ENCODE results near the gene SAMD8.
"Not testable (repeated sequence)": the region's sequence is repeated elsewhere in the genome, so short reads cannot be mapped to it uniquely, and the experiment has no call there.

The SAMD8 gene

DNA sequence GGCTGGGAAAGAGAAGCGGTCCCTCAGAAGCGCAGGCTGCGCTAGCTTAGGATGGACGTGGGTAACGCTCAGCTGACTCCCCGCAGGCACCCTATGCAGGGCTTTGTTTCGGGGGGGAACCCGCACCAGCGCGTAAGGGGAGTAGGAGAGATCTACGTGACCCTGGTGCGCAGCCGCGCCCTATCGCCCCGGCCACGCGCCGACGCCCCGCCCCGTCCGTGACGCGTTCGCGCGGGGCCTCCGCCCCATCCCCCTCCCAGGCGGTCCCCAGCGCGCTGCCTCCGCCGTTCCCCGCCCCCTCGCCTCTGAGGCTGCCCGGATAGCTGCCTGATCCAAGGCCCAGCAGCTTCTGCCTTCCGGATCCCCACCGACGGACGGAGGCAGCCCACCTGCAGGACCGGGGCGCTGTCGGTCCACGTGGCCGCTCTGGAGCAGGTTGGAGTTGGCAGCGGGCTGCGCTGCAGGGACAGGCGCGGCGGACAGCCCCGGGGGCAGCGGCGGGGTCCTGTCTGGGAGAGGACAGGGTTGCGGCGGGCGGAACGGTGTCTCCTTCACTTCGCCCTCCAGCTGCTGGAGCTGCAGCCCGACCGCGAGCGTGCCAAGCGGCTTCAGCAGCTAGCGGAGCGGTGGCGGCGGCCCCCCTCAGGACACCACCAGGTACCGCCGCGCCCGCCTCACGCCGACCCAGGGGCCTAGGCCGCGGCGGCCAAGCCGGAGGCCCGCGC lies 99.0 kb downstream of the SAMD8 start, which contains the start of gene VDAC2:
TSS of gene VDAC2 (plus strand) at position 515 of the 725 bp plus-strand sequence. CDS start 363 bp downstream, outside the sequence.
- in situ Hi-C loops (cut with MboI; ENCODE audit: low sequenced_read_pairs): no loop called here

DNA sequence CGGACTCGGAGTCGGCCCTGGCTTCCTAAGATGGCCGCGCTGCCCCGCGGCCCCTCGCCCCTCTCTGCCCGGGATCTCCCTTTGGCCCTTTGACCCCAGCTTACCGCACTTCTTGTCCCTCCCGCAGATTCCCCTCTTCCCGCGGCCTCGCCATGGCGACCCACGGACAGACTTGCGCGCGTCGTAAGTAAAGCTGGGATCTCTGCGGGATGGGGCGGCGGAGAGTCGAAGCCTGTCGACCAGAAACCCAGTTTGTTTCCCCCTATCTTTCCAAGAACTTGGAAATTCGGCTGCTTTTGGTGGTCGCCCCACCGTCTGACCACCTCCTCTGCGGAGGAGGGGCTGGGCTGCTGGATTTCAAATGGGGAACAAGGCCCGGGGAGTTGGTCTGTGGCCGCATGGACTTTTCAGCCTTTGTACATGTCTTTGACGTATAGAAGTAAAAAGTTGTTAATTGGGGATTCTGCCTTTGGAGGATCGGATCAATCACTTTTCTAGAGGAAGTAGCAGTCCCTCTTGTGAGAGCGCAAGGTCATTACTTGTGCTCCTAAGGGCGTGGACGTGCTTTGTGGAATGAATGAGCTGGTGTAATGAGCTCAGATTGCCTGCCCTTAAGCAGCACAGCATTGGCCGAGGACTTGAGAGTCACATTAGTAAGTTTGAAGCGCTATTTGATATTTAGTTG lies 99.7 kb downstream of the SAMD8 start:
- in situ Hi-C loops (cut with MboI; ENCODE audit: low sequenced_read_pairs): no loop called here

DNA sequence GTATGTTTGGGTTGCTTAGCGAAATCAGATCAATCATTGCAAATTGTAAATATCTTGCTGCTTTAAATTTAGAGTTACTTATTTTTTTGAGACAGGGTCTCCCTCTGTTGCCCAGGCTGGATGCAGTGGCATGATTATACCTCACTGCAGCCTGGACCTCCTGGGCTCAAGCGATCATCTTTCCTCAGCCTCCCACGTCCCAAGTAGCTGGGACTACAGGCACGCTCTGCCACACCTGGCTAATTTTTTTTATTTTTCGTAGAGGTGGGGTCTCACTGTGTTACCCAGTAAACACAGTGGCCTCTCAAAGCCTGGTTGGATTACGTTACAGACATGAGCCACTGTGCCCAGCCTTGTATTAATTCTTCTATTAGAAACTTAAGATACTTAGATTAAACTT lies 100.9 kb downstream of the SAMD8 start:
- in situ Hi-C loops (cut with MboI; ENCODE audit: low sequenced_read_pairs): no loop called here

DNA sequence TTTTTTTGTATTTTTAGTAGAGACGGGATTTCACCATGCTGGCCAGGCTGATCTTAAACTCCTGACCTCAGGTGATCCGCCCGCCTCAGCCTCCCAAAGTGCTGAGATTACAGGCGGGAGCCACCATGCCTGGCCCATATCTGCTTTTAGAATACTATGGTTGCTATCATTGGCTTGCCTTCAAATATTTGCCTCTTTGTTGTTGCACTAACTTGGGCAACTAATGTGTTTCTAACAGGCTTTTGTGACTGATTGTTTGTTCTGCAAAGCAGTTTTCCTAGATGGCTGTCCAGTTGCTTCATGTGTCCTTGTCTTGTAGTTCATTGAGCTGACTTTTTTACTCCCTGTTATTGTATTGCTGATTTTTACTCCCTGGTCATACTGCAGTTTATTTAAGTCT lies 108.8 kb downstream of the SAMD8 start:
- in situ Hi-C loops (cut with MboI; ENCODE audit: low sequenced_read_pairs): no loop called here

DNA sequence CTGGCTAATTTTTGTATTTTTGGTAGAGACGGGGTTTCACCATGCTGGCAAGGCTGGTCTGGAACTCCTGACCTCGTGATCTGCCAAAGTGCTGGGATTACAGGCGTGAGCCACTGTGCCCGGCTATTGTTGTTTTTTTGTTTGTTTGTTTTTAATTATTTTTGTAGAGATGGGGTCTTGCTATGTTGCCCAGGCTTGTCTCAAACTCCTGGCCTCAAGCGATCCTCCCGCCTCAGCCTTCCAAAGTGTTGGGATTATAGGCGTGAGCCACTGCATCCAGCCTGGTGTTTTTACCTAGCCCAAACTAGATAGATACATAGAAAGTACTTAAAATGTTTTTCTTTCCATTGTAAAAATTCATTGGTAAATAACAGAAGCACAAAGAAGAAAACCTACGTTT lies 110.0 kb downstream of the SAMD8 start:
- in situ Hi-C loops (cut with MboI; ENCODE audit: low sequenced_read_pairs): not testable (repeated sequence)

DNA sequence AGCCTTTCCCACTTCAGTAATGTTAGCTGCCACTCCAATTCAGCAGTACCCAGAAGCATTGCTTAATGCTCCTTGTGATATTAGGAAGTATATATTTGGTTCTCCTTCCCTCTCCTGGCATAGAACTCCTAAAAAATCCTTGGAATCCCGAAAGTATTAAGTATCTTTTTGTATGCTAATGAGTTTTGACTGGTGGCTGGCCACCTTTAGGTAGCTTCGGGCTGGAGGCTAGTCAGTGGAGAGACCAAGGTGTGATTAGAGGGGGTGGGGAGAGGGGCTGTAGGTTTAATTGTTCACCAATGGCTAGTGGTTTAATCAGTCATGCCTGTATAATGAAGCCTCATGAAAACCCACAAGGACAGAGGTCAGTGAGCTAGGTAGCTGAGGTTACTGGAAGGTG lies 112.1 kb downstream of the SAMD8 start:
- in situ Hi-C loops (cut with MboI; ENCODE audit: low sequenced_read_pairs): no loop called here

DNA sequence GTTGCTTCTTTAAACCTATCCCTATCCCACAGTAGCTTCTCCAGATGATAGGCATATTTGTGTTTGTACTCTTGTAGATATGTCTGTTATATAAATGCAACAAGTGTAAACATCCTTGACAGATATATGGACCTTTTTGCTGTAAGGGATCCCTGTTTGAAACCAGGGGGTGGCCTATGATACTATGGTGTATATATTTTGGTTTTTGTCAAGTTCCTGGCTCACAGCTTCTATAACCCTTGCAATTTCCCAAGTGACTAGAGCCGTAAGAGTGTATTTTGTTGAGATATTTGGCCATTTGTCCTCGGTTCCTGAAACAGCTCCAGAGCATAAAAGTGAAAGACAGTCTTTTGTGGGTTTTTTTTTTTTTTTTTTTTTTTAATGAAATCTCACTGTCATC lies 114.6 kb downstream of the SAMD8 start:
- in situ Hi-C loops (cut with MboI; ENCODE audit: low sequenced_read_pairs): no loop called here

DNA sequence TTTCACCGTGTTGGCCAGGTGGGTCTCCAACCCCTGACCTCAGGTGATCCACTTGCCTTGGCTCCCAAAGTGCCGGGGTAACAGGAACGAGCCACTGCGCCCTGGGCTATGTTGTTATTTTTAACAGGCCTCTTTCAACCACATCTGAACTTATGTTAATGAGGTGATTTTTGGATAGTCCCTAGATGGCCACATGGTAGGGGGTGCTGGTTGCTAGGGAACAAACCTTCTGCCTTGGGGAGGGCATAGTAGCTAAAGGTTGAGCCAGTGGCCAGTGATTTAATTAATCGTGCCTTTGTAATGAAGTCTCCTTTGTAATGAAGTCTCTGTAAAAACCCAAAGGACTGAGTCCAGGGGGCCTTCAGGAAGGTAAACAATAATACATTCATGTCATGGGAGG lies 115.2 kb downstream of the SAMD8 start:
- in situ Hi-C loops (cut with MboI; ENCODE audit: low sequenced_read_pairs): no loop called here

DNA sequence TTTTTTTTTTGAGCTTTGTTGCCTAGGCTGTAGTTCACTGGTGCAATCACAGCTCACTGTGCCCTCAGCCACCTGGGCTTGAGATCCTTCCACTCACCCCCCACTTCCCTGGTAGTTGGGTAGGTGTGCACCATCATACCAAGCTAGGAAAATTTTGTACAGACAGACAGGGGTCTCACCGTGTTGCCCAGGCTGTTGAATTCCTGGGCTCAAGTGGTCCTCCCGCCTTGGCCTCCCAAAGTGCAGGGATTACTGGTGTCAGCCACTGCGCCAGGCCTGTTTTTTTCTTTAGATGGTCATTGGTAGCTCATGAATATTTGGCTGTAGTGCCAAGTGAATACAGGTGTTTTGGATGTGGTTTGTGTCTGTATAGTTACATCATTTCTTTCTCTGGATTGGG lies 116.8 kb downstream of the SAMD8 start:
- in situ Hi-C loops (cut with MboI; ENCODE audit: low sequenced_read_pairs): no loop called here

DNA sequence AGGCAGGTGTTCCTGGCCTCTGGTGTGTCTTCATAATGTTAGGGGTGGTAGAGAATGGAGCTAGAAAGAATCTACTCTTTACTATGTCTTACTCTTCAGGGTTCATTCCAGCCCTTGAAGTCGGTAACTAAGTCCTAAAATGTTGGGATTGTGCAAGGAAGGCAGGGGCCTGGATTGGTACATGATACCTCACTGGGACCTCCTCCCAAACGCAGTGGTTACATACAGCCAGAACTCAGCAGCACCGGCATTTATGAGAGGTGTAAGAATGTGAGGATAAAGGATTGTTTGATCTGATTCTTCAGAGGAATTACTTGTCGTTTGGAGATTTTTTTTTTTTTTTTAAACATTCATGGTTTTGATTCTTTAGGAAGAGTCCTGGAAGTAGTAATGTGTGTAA lies 117.4 kb downstream of the SAMD8 start:
- in situ Hi-C loops (cut with MboI; ENCODE audit: low sequenced_read_pairs): no loop called here

DNA sequence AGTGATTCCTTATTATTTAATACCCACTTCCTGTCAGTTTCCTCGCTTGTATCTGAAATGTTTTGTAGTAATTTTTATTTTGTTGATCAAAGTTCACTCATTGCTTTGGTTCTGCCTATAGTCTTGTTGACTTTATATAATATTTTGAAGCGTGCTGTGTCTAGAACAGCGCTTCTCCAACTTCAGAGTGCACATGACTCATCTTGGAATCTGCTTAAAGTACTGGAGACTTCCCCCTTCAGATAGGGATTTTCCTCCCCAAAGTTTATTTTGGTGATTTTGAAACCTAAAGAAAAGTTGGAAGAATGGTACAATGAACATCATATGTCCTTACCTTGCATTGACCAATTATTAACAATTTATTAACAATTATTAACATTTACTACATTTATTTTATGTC lies 118.5 kb downstream of the SAMD8 start:
- in situ Hi-C loops (cut with MboI; ENCODE audit: low sequenced_read_pairs): no loop called here

DNA sequence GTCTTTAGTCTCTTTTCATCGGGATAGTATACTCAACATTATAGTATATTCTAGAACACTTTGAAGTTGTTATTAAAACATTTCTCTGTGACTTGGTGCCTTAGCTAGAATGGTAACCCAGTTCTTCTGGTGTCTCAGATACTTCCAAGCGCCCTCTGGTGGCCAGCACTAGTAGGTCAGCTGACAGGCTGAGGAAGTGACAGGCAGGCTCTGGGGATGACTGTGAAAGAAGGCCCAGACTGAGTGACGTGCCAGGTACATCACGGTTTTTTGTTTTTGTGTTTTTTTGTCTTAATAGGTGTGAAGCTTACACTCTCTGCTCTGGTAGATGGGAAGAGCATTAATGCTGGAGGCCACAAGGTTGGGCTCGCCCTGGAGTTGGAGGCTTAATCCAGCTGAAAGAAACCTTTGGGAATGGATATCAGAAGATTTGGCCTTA lies 119.2 kb downstream of the SAMD8 start:
- in situ Hi-C loops (cut with MboI; ENCODE audit: low sequenced_read_pairs): no loop called here

Data from hTERT RPE-1 (cell line).